HepG2 (cell line): ENCODE measurements around the gene DGAT2. TPM values are rescaled to one million over a fixed set of nuclear protein-coding genes. Genes with fewer than 3 reads are reported as not detected.

ENCODE experiments used
- ATAC-seq: fragments of 200-7000 bp; cut with Tn5 transposase; 3 replicates; pipeline ENCODE4 v1.9.1; 2020; ENCODE audit warnings: mild to moderate bottlenecking, moderate library complexity
- BruUV-seq: library from RNA; stranded (reverse); fragments of 400-500 nt; replicated peaks from 2 replicates; lab custom pipeline; 2021; lab: Mats Ljungman, UMichigan
- CTCF ChIA-PET: fragments of 300-600 bp; formaldehyde crosslinking; extraction: SDS; loops from one replicate; lab custom pipeline; 2021; ENCODE audit warnings: low total read pairs, inconsistent platforms, low intra/inter-chr PET ratio; lab: Yijun Ruan, JAX
- POLR2A ChIA-PET: fragments of 350-600 bp; sonication (Branson Sonifier 250); formaldehyde crosslinking; loops from one replicate; lab custom pipeline; 2020; ENCODE audit warnings: antibody characterized with exemption, inconsistent platforms; lab: Yijun Ruan, JAX
- DNase-seq: peaks from one replicate; pipeline ENCODE4 v3.0.0-alpha.2; 2015; ENCODE audit warnings: low spot score
- FAIRE-seq: peaks from 3 replicates; lab custom pipeline; 2011; peaks lifted over from hg19 to GRCh38; lab: Jason Lieb, UNC
- H2AFZ ChIP-seq: one replicate; pipeline ENCODE4 v1.6.1; 2011; ENCODE audit warnings: low read length, inconsistent platforms
- H3K27ac ChIP-seq: fragments of 300-600 bp; 3 replicates; pipeline ENCODE4 v1.8.0; 2011; ENCODE audit warnings: mixed run types, mild to moderate bottlenecking, mixed read lengths, low read length, inconsistent platforms; ENCODE audit not compliant: insufficient read depth; ENCODE audit errors: extremely low read length
- H3K27me3 ChIP-seq, 2 experiments: fragments of 200-600 bp in 1 of 2; 2 replicates in 1 of 2; 3 replicates in 1 of 2; pipeline versions ENCODE4 v1.6.0 to v1.8.0; 2011; ENCODE audit warnings: low read length in 2 of 2, mild to moderate bottlenecking in 2 of 2, moderate library complexity in 2 of 2, inconsistent platforms in 1 of 2; ENCODE audit not compliant: insufficient read depth in 2 of 2, control insufficient read depth in 1 of 2
- H3K36me3 ChIP-seq, 2 experiments: fragments of 200-600 bp in 1 of 2; replicated peaks in 1 of 2; 2 replicates in 1 of 2; 3 replicates in 1 of 2; pipeline versions ENCODE4 v1.5.1 to v1.8.0; 2011; ENCODE audit warnings: low read length in 2 of 2, inconsistent platforms in 1 of 2; ENCODE audit not compliant: insufficient read depth in 2 of 2, control insufficient read depth in 1 of 2
- H3K4me1 ChIP-seq: 2 replicates; pipeline ENCODE4 v1.5.1; 2012; ENCODE audit warnings: low read length, inconsistent platforms; ENCODE audit not compliant: insufficient read depth
- H3K4me2 ChIP-seq: 2 replicates; pipeline ENCODE4 v1.6.0; 2011; ENCODE audit warnings: low read depth, low read length, inconsistent platforms
- H3K4me3 ChIP-seq, 3 experiments: fragments of 200-600 bp in 1 of 3; sonication (generic), shearing (Covaris generic) in 1 of 3; replicated peaks in 1 of 3; 2 replicates each; pipeline ENCODE4 v1.5.1; 2011 to 2016; ENCODE audit warnings: low read length in 3 of 3, inconsistent platforms in 2 of 3, low read depth in 2 of 3, mild to moderate bottlenecking in 2 of 3, control low read depth in 1 of 3, mixed read lengths in 1 of 3; ENCODE audit not compliant: insufficient read depth in 1 of 3
- H3K79me2 ChIP-seq: one replicate; pipeline ENCODE4 v1.6.1; 2011; ENCODE audit warnings: low read length, inconsistent platforms; ENCODE audit not compliant: insufficient read depth
- H3K9ac ChIP-seq: 2 replicates; pipeline ENCODE4 v1.6.0; 2011; ENCODE audit warnings: mild to moderate bottlenecking, low read depth, low read length, inconsistent platforms; ENCODE audit not compliant: insufficient read depth
- H3K9me3 ChIP-seq: 2 replicates; pipeline ENCODE4 v1.5.1; 2012; ENCODE audit warnings: mild to moderate bottlenecking, low read length
- H4K20me1 ChIP-seq: 2 replicates; pipeline ENCODE4 v1.6.0; 2011; ENCODE audit warnings: inconsistent platforms, mild to moderate bottlenecking, low read length, moderate library complexity; ENCODE audit not compliant: insufficient read depth
- AGO1 ChIP-seq: fragments of 200-400 bp; formaldehyde crosslinking; IDR thresholded peaks from 2 replicates; pipeline ENCODE4 v1.6.1; 2017; ENCODE audit warnings: mild to moderate bottlenecking, low read depth, low read length, moderate library complexity; ENCODE audit not compliant: poor library complexity, severe bottlenecking
- BRD4 ChIP-seq: sonication (generic); formaldehyde crosslinking; IDR thresholded peaks from 2 replicates; pipeline ENCODE4 v1.4.0; 2020; ENCODE audit warnings: missing genetic modification reagents
- EP300 ChIP-seq, 3 experiments: sonication (generic) in 1 of 3; formaldehyde crosslinking in 1 of 3; IDR thresholded peaks; 2 replicates each; pipeline versions ENCODE4 v1.5.1 to v1.6.1; 2011 to 2020; ENCODE audit warnings: low read depth in 2 of 3, low read length in 2 of 3, borderline replicate concordance in 1 of 3, improper control_type of control experiment in 1 of 3, mild to moderate bottlenecking in 1 of 3, missing genetic modification reagents in 1 of 3, moderate library complexity in 1 of 3
- HIVEP1 ChIP-seq: sonication (generic); formaldehyde crosslinking; IDR thresholded peaks from 2 replicates; pipeline ENCODE4 v1.4.0; 2020; ENCODE audit warnings: mild to moderate bottlenecking, missing genetic modification reagents
- HMG20A ChIP-seq: IDR thresholded peaks from 2 replicates; pipeline ENCODE4 v1.6.1; 2016; ENCODE audit warnings: borderline replicate concordance
- MAX ChIP-seq: IDR thresholded peaks from 2 replicates; pipeline ENCODE4 v1.6.1; 2012; ENCODE audit warnings: inconsistent platforms
- MAZ ChIP-seq, 2 experiments: sonication (generic) in 1 of 2; formaldehyde crosslinking in 1 of 2; IDR thresholded peaks; 2 replicates each; pipeline versions ENCODE4 v1.5.0 to v1.6.1; 2012 to 2020; ENCODE audit warnings: low read depth in 2 of 2, mild to moderate bottlenecking in 2 of 2, borderline replicate concordance in 1 of 2, improper control_type of control experiment in 1 of 2, low read length in 1 of 2, missing genetic modification reagents in 1 of 2, moderate library complexity in 1 of 2
- NRL ChIP-seq: sonication (generic); formaldehyde crosslinking; IDR thresholded peaks from 2 replicates; pipeline ENCODE4 v1.5.0; 2020; ENCODE audit warnings: missing genetic modification reagents, mild to moderate bottlenecking, moderate library complexity, borderline replicate concordance
- REPIN1 ChIP-seq: sonication (generic); formaldehyde crosslinking; IDR thresholded peaks from 2 replicates; pipeline ENCODE4 v1.8.0; 2022; ENCODE audit warnings: missing genetic modification reagents, low read depth, mild to moderate bottlenecking, borderline replicate concordance
- ZNF337 ChIP-seq: sonication (generic); formaldehyde crosslinking; IDR thresholded peaks from 2 replicates; pipeline ENCODE4 v1.5.1; 2020; ENCODE audit warnings: missing genetic modification reagents, low read depth, mild to moderate bottlenecking, borderline replicate concordance
- ZNF34 ChIP-seq: sonication (generic); formaldehyde crosslinking; IDR thresholded peaks from 2 replicates; pipeline ENCODE4 v1.4.0; 2020; ENCODE audit warnings: mild to moderate bottlenecking, missing genetic modification reagents, borderline replicate concordance
- ZNF354B ChIP-seq: sonication (generic); formaldehyde crosslinking; IDR thresholded peaks from 2 replicates; pipeline ENCODE4 v1.8.0; 2022; ENCODE audit warnings: mild to moderate bottlenecking, missing genetic modification reagents
- ZNF383 ChIP-seq: sonication (generic); formaldehyde crosslinking; IDR thresholded peaks from 2 replicates; pipeline ENCODE4 v1.4.0; 2020; ENCODE audit warnings: missing genetic modification reagents, mild to moderate bottlenecking, borderline replicate concordance
- ZNF609 ChIP-seq: sonication (generic); formaldehyde crosslinking; IDR thresholded peaks from 2 replicates; pipeline ENCODE4 v1.4.0; 2020; ENCODE audit warnings: mild to moderate bottlenecking, missing genetic modification reagents, borderline replicate concordance
- ZNF891 ChIP-seq: sonication (generic); formaldehyde crosslinking; IDR thresholded peaks from 2 replicates; pipeline ENCODE4 v1.5.0; 2020; ENCODE audit warnings: mild to moderate bottlenecking, missing genetic modification reagents
- WGBS: methylation state at CpG from one replicate; pipeline ENCODE4 v1.1.6; 2017; ENCODE audit warnings: low lambda C conversion rate; 5-methylcytosine and 5-hydroxymethylcytosine counted together
- in situ Hi-C: cut with HindIII; loops from 2 replicates; pipeline ENCODE4 v1.10.0; 2017; ENCODE audit warnings: low pct_unique_long_range_greater_than_20kb; ENCODE audit not compliant: extremely low pct_ligation_motif_present
- intact Hi-C: fragments of 100-400 bp; cut with micrococcal nuclease; formaldehyde crosslinking; loops from one replicate; pipeline ENCODE4 v1.10.0; 2022; ENCODE audit not compliant: unreplicated experiment
- polyA plus RNA-seq, 8 experiments: library from polyadenylated mRNA; depleted of rRNA in 3 of 8; stranded (reverse) in 7 of 8; unstranded in 1 of 8; fragments of >200 nt; fragmentation: Illumina TruSeq in 4 of 8; extraction: Trizol in 4 of 8; gene quantifications; 2 replicates each; pipeline versions ENCODE4 v1.2.1 to v1.2.3, GENCODE V29; 2011 to 2016; ENCODE audit warnings: low read depth in 4 of 8, missing spikeins in 1 of 8, mixed read lengths in 1 of 8; ENCODE audit not compliant: insufficient read depth in 1 of 8
- total RNA-seq, 5 experiments: library from RNA; depleted of rRNA; stranded (reverse); fragments of >200 nt; fragmentation: Illumina TruSeq; extraction: Trizol; gene quantifications; 2 replicates each; pipeline ENCODE4 v1.2.3, GENCODE V29; 2016; ENCODE audit warnings: low read depth in 1 of 5

The DGAT2 gene
- total and polyA plus RNA-seq, 2 of the 13 experiments (the other 11 are each of a cell fraction or from before 2014, with no cell fraction given): 39.0 to 65.6 TPM

GRCh38 chr11:75784506-75784905 lies 15.9 kb downstream of the DGAT2 start:
- intact Hi-C loops: loop anchor here (2.0 kb wide), 1 partner anchor 16 kb away; the partner anchor contains the start of gene DGAT2

DNA sequence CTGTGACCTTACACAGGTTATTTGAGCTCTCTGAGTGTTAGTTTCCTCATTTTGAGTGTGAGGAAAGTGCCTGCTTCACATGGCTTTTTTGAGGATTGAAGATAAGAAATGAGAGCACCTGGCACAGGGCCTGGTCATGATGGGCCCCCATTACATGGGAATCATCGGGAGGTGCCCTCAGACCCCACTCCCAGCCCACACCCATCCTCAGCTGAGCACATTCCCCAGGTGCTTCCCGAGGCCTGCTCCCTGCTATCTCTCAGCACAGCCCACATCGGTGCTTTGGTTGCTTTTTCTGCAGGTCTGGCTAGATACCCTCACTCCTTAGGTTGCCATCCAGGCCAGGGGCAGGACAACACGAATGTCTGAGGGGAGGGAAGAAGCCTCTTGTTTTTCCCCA lies 16.6 kb downstream of the DGAT2 start:
- CTCF ChIA-PET: no interaction called here
- FAIRE-seq: no peak
- TF ChIP-seq ZNF383: 0 out of 2 replicates have a peak, but pooled peaks have one; percentile 54
- TF ChIP-seq EP300 (IDR thresholded peaks at IDR 0.05; ENCODE audit: low read depth in 2 of 2, low read length in 2 of 2): no peak
- TF ChIP-seq EP300 (CRISPR knock-in tag; IDR thresholded peaks at IDR 0.05; ENCODE audit: borderline replicate concordance): no peak
- TF ChIP-seq ZNF609 (CRISPR knock-in tag): 0 out of 2 replicates have a peak, but pooled peaks have one; percentile 22
- TF ChIP-seq ZNF34 (CRISPR knock-in tag): no peak
- TF ChIP-seq HIVEP1 (CRISPR knock-in tag): 0 out of 2 replicates have a peak, but pooled peaks have one; percentile 44

More at GRCh38 chr11:75784506-75784905, 15.9 kb downstream of the DGAT2 start:
- Histone ChIP-seq H3K4me3 (no peak overlapping the region), H3K9ac (peak overlapping the region; percentile 49; the same call in 1 of the 2 replicates), H3K4me2 (peak overlapping the region; percentile 74), H4K20me1 (no peaks in the 10 kb centered on the region), H3K36me3 (peaks cover 7 to 19% of the 10 kb centered on the region in 2 experiments; a peak in 4 of 5 replicates), H3K79me2 (no peaks in the 10 kb centered on the region), H3K27me3 (no peaks in the 10 kb centered on the region), H3K9me3 (no peaks in the 10 kb centered on the region), H3K27ac (peak overlapping the region; percentile 92), H3K4me1 (peaks cover 84% of the 10 kb centered on the region), H2AFZ (no peak overlapping the region)
- TF ChIP-seq REPIN1 (CRISPR knock-in tag) (0 out of 2 replicates have a peak, but pooled peaks have one; percentile 22), AGO1 (no peak), ZNF354B (CRISPR knock-in tag) (0 out of 2 replicates have a peak, but pooled peaks have one; percentile 46), MAX (peak; percentile 0; the same call in 1 of the 2 replicates), MAZ (IDR thresholded peaks at IDR 0.05; ENCODE audit: borderline replicate concordance, low read depth, low read length) (no peak), MAZ (CRISPR knock-in tag; IDR thresholded peaks at IDR 0.05; ENCODE audit: low read depth) (peak; percentile 36; the same call in 1 of the 2 replicates), NRL (CRISPR knock-in tag) (0 out of 2 replicates have a peak, but pooled peaks have one; percentile 51), ZNF891 (CRISPR knock-in tag) (0 out of 2 replicates have a peak, but pooled peaks have one; percentile 32), HMG20A (CRISPR knock-in tag) (no peak), BRD4 (CRISPR knock-in tag) (0 out of 2 replicates have a peak, but pooled peaks have one; percentile 47), ZNF337 (0 out of 2 replicates have a peak, but pooled peaks have one; percentile 28)
- ATAC-seq (no peak; the same call in 2 of the 3 replicates), FAIRE-seq (no peak), DNase-seq (no peak)
- ChIA-PET CTCF (no interaction called here), POLR2A (interaction anchor here (1.0 to 7.9 kb wide), 9 partner anchors 10 to 222 kb away, joined by 3 to 138 read pairs (median 23); partner anchors contain the start of gene DGAT2)
- no TSS peak for BruUV-seq
- WGBS: 80% methylated on average over 1 of the region's 1 CpG
- in situ Hi-C loops: no loop called here

More for the DNA sequence above, 16.6 kb downstream of the DGAT2 start:
- no peaks in the 10 kb centered on the region for H4K20me1 ChIP-seq
- peaks cover 79% of the 10 kb centered on the region for H3K4me1 ChIP-seq
- WGBS: 93% methylated on average over 3 of the region's 4 CpGs
- no peaks in the 10 kb centered on the region for H3K9me3 ChIP-seq
- intact Hi-C loops: loop anchor here (2.0 kb wide), 1 partner anchor 16 kb away; the partner anchor contains the start of gene DGAT2
- in situ Hi-C loops: no loop called here
- no peak for DNase-seq
- POLR2A ChIA-PET: interaction anchor here (2.4 to 7.9 kb wide), 6 partner anchors 10 to 65 kb away, joined by 7 to 138 read pairs (median 58); partner anchors contain the start of gene DGAT2
- no peak overlapping the region for H2AFZ ChIP-seq
- peaks cover 7 to 26% of the 10 kb centered on the region in 2 experiments; a peak in 4 of 5 replicates for H3K36me3 ChIP-seq
- H3K79me2 ChIP-seq: no peaks in the 10 kb centered on the region
- H3K4me2 ChIP-seq: no peak overlapping the region
- no peak for ATAC-seq
- no peak overlapping the region for H3K4me3 ChIP-seq
- no peak overlapping the region; the same call in 1 of the 2 replicates for H3K9ac ChIP-seq
- H3K27me3 ChIP-seq: no peaks in the 10 kb centered on the region
- BruUV-seq: no TSS peak
- peak overlapping the region; percentile 92 for H3K27ac ChIP-seq
